Esophagus muscularis mucosa (tissue), 2 donors: ENCODE results near the gene LILRA6.
"Not testable (repeated sequence)": the region's sequence is repeated elsewhere in the genome, so short reads cannot be mapped to it uniquely, and the experiment has no call there.

Source experiments
- POLR2A ChIP-seq: fragments of 450-650 bp; IDR thresholded peaks from one replicate; pipeline ENCODE4 v1.6.1; 2017; ENCODE audit warnings: antibody characterized with exemption, moderate library complexity, mild to moderate bottlenecking, low read depth
- POLR2AphosphoS5 ChIP-seq, 2 donors: sonication (generic); formaldehyde crosslinking; IDR thresholded peaks; one replicate each; pipeline ENCODE4 v1.6.1; 2017; ENCODE audit warnings: antibody characterized with exemption in 2 of 2

DNA sequence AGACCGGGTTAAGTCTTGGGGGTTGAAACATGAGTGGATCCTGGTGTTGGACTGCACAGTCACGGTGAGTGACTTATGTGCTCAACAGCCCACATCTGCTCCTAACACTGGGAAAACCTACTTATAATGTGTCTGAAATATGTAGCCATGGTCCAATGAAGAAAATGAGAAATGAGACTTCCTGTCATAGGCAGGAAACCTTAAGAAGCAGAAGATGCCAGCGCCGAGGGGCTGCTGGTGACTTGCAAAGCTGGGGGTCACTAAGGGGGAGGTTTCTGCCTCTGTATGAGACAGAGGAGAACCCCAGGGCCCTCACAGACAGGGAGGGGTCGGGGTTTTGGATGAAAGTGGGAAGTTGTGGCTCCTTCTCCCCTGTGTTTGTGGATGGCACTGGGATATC is 29.6 kb upstream of the LILRA6 start:
- TF ChIP-seq POLR2AphosphoS5 (IDR thresholded peaks at IDR 0.05); POLR2A: not testable (repeated sequence)
